Tibial nerve (tissue), 4 donors: ENCODE measurements around the gene JUNB. TPM values are rescaled to one million over a fixed set of nuclear protein-coding genes. Genes with fewer than 3 reads are reported as not detected.

ENCODE experiments used
- DNase-seq, 2 donors: peaks; one replicate each; pipeline ENCODE4 v3.0.0-alpha.2; 2019; ENCODE audit warnings: low spot score in 2 of 2
- H3K27ac ChIP-seq, 4 donors: fragments of 200-600 bp; sonication (generic) in 3 of 4; one replicate each; pipeline ENCODE4 v1.5.1; 2017 to 2019; ENCODE audit warnings: mild to moderate bottlenecking in 1 of 4
- H3K27me3 ChIP-seq, 2 donors: fragments of 200-600 bp; sonication (generic) in 1 of 2; one replicate each; pipeline versions ENCODE4 v1.5.1 to v1.6.0; 2017 to 2019
- H3K36me3 ChIP-seq, 3 donors: fragments of 200-600 bp; sonication (generic); one replicate each; pipeline ENCODE4 v1.5.1; 2018 to 2019
- H3K4me1 ChIP-seq, 4 donors: fragments of 200-600 bp; sonication (generic) in 3 of 4; one replicate each; pipeline ENCODE4 v1.5.1; 2017 to 2019
- H3K4me3 ChIP-seq, 4 donors: fragments of 200-600 bp; sonication (generic) in 3 of 4; one replicate each; pipeline ENCODE4 v1.5.1; 2017 to 2019; ENCODE audit warnings: mild to moderate bottlenecking in 1 of 4, moderate library complexity in 1 of 4
- H3K9me3 ChIP-seq, 4 donors: fragments of 200-600 bp; sonication (generic) in 3 of 4; one replicate each; pipeline ENCODE4 v1.5.1; 2017 to 2019
- EP300 ChIP-seq, 2 donors: sonication (generic); formaldehyde crosslinking; IDR thresholded peaks; one replicate each; pipeline ENCODE4 v1.6.1; 2017; ENCODE audit warnings: antibody characterized with exemption in 2 of 2, mild to moderate bottlenecking in 1 of 2
- POLR2A ChIP-seq, 2 donors: fragments of 450-650 bp; IDR thresholded peaks; one replicate each; pipeline ENCODE4 v1.6.1; 2017; ENCODE audit warnings: antibody characterized with exemption in 2 of 2, mild to moderate bottlenecking in 2 of 2, moderate library complexity in 2 of 2
- WGBS, 2 donors: methylation state at CpG; one replicate each; pipeline ENCODE4 v1.1.5; 2018; 5-methylcytosine and 5-hydroxymethylcytosine counted together
- total RNA-seq, 4 donors: library from RNA; depleted of rRNA; stranded (reverse); fragments of >200 nt; gene quantifications; one replicate each; pipeline ENCODE4 v1.1.0, GENCODE V29; 2016
- TF ChIP-seq, protein P1 (sequence below), 5 experiments: fragments of 200-600 bp in 3 of 5; fragments of 450-650 bp in 2 of 5; sonication (generic) in 3 of 5; IDR thresholded peaks; one replicate each; pipeline ENCODE4 v1.5.1; 2016 to 2019; ENCODE audit warnings: antibody characterized with exemption in 5 of 5, mild to moderate bottlenecking in 3 of 5, moderate library complexity in 2 of 5

The JUNB gene
- total RNA-seq, 4 donors from 2014 or later: 421 to 676 (median 613) TPM

- H3K27me3 ChIP-seq: no peaks in the 10 kb centered on the region
- peak overlapping the region; percentile 99 to 100 (median 99) for H3K27ac ChIP-seq
- H3K4me1 ChIP-seq: peaks cover 0 to 52% (median 29%) of the 10 kb centered on the region in 4 donors
- H3K9me3 ChIP-seq: no peaks in the 10 kb centered on the region
- TF ChIP-seq, protein P1, sequence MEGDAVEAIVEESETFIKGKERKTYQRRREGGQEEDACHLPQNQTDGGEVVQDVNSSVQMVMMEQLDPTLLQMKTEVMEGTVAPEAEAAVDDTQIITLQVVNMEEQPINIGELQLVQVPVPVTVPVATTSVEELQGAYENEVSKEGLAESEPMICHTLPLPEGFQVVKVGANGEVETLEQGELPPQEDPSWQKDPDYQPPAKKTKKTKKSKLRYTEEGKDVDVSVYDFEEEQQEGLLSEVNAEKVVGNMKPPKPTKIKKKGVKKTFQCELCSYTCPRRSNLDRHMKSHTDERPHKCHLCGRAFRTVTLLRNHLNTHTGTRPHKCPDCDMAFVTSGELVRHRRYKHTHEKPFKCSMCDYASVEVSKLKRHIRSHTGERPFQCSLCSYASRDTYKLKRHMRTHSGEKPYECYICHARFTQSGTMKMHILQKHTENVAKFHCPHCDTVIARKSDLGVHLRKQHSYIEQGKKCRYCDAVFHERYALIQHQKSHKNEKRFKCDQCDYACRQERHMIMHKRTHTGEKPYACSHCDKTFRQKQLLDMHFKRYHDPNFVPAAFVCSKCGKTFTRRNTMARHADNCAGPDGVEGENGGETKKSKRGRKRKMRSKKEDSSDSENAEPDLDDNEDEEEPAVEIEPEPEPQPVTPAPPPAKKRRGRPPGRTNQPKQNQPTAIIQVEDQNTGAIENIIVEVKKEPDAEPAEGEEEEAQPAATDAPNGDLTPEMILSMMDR (IDR thresholded peaks at IDR 0.05): no peak
- TF ChIP-seq EP300 (IDR thresholded peaks at IDR 0.05) (no peak), POLR2A (IDR thresholded peaks at IDR 0.05) (no peak)
- H3K4me3 ChIP-seq: peak overlapping the region; percentile 61 to 98 (median 79)
- no peak for DNase-seq
- H3K36me3 ChIP-seq: peaks cover 0 to 5% (median 0%) of the 10 kb centered on the region in 3 donors
- 0% methylated on average over 22 of the region's 22 CpGs for WGBS, 2 donors
Measured at GRCh38 chr19:12792853-12793289, 1.6 kb downstream of the JUNB start.

DNA sequence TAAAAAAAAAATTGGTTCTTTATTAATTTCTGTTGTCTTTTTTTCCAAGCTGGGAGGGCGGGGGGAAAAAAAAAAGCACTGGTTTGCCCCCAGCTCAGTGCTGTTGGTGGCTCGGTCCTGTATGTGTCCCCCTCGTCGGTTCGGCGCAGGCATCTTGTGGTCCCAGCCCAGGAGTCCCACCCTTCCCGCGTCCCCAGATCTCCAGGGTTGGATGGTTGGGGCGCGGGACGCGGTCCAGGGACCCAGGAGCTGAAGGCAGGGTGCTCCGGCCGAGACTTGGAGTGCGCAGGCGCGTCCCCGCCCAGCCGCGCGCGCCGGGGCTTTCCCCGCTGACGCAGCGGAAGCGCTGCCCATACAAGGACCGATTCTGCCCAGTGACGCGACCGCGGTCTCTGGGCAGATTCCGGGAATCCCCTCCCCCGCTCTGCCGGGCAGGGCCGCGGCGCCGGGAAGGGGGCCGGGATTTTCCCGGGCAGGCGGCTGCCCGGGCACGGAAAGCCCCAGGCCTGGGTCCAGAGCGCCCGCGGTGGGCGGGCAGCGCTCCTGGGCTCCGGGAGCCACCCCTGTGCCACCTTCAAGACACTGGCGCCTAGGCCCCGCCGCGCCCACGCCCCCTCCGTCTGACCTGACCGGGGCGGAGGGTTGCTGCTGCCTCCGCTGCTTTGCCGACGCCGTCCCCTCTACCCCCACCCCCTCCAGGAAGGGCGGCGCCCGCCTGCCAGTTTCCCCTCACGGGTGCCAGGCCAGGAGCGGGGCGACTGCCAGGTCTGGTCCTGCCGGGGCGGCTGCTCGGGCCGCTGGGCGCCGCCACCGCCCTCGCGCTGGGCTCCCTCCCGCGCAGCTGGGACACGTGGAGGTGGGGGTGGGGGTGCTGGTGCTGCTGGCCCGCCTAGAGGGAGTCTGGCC, 2.3 kb downstream of the JUNB start:
- WGBS, 2 donors: 0 to 1% methylated on average over 19 of the region's 81 CpGs
- Histone ChIP-seq H3K9me3 (no peaks in the 10 kb centered on the region), H3K27ac (peak overlapping the region; percentile 99 to 100 (median 99)), H3K36me3 (peaks cover 0 to 12% (median 0%) of the 10 kb centered on the region in 3 donors), H3K27me3 (no peaks in the 10 kb centered on the region), H3K4me3 (peak overlapping the region; percentile 61 to 98 (median 79)), H3K4me1 (peaks cover 0 to 45% (median 23%) of the 10 kb centered on the region in 4 donors)
- DNase-seq: peak; percentile 88 to 90
- TF ChIP-seq, protein P1 (IDR thresholded peaks at IDR 0.05): peak in 1 of 5 experiments; percentile 33
- TF ChIP-seq POLR2A (IDR thresholded peaks at IDR 0.05): peak; percentile 64 to 86
- TF ChIP-seq EP300 (IDR thresholded peaks at IDR 0.05): peak; percentile 97 to 99

GRCh38 chr19:12794196-12794941, 3.1 kb downstream of the JUNB start:
- peak overlapping the region; percentile 99 to 100 (median 99) for H3K27ac ChIP-seq
- peaks cover 0 to 37% (median 18%) of the 10 kb centered on the region in 4 donors for H3K4me1 ChIP-seq
- H3K4me3 ChIP-seq: peak overlapping the region in 3 of 4 donors; percentile 61 to 98 (median 81)
- TF ChIP-seq POLR2A (IDR thresholded peaks at IDR 0.05) (no peak), EP300 (IDR thresholded peaks at IDR 0.05) (peak in 1 of 2 donors; percentile 25)
- peaks cover 0 to 20% (median 0%) of the 10 kb centered on the region in 3 donors for H3K36me3 ChIP-seq
- H3K27me3 ChIP-seq: no peaks in the 10 kb centered on the region
- 69 to 74% methylated on average over 7 of the region's 7 CpGs for WGBS, 2 donors
- H3K9me3 ChIP-seq: no peaks in the 10 kb centered on the region
- no peak for DNase-seq

DNA sequence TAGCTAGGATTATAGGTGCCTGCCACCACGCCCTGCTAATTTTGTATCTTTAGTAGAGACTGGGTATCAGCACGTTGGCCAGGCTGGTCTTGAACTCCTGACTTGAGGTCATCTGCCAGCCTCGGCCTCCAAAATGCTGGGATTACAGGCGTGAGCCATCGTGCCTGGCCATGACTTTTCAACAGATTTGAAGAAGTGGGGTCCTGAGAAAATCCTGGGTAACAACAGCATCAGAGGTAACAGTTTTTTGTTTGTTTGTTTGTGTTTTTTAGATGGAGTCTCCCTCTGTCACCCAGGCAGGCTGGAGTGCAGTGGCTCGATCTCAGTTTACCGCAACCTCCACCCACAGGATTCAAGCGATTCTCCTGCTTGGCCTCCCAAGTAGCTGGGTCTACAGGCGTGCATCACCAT, 3.7 kb downstream of the JUNB start:
- H3K36me3 ChIP-seq: peaks cover 0 to 26% (median 0%) of the 10 kb centered on the region in 3 donors
- H3K4me1 ChIP-seq: peaks cover 0 to 37% (median 17%) of the 10 kb centered on the region in 4 donors
- no peaks in the 10 kb centered on the region for H3K9me3 ChIP-seq
- no peaks in the 10 kb centered on the region for H3K27me3 ChIP-seq
- H3K27ac ChIP-seq: peak overlapping the region in 3 of 4 donors; percentile 38 to 100 (median 99)
- TF ChIP-seq POLR2A (IDR thresholded peaks at IDR 0.05): no peak
- TF ChIP-seq EP300 (IDR thresholded peaks at IDR 0.05): no peak
- TF ChIP-seq, protein P1 (IDR thresholded peaks at IDR 0.05): no peak
- H3K4me3 ChIP-seq: no peak overlapping the region
- WGBS, 2 donors: 92 to 93% methylated on average over 9 of the region's 9 CpGs
- DNase-seq: no peak
